HEK293T (cell line): ENCODE results near the gene ANGPT4.

ENCODE experiments used
- BHLHE40 ChIP-seq: fragments of 450-650 bp; IDR thresholded peaks from 2 replicates; pipeline ENCODE4 v1.6.1; 2016; ENCODE audit warnings: mild to moderate bottlenecking, moderate library complexity, borderline replicate concordance
- CTBP1 ChIP-seq: fragments of 450-650 bp; IDR thresholded peaks from 2 replicates; pipeline ENCODE4 v1.6.1; 2016; ENCODE audit warnings: borderline replicate concordance
- ELF4 ChIP-seq: fragments of 450-650 bp; IDR thresholded peaks from 2 replicates; pipeline ENCODE4 v1.6.1; 2017; ENCODE audit warnings: antibody characterized with exemption
- FOXK2 ChIP-seq: fragments of 450-650 bp; IDR thresholded peaks from 2 replicates; pipeline ENCODE4 v1.6.1; 2016; ENCODE audit warnings: mild to moderate bottlenecking
- FOXM1 ChIP-seq: fragments of 450-650 bp; IDR thresholded peaks from 2 replicates; pipeline ENCODE4 v1.6.1; 2017; ENCODE audit warnings: mild to moderate bottlenecking, borderline replicate concordance
- HDGF ChIP-seq: fragments of 450-650 bp; IDR thresholded peaks from 2 replicates; pipeline ENCODE4 v1.6.1; 2017; ENCODE audit warnings: antibody characterized with exemption, borderline replicate concordance
- L3MBTL2 ChIP-seq: fragments of 450-650 bp; conservative IDR thresholded peaks from 2 replicates; pipeline ENCODE4 v1.6.1; 2016; ENCODE audit warnings: mild to moderate bottlenecking
- LEF1 ChIP-seq: fragments of 450-650 bp; IDR thresholded peaks from 2 replicates; pipeline ENCODE4 v1.6.1; 2017; ENCODE audit warnings: mild to moderate bottlenecking, borderline replicate concordance
- NFRKB ChIP-seq: fragments of 450-650 bp; IDR thresholded peaks from 2 replicates; pipeline ENCODE4 v1.6.1; 2016; ENCODE audit warnings: mild to moderate bottlenecking, moderate library complexity
- SP1 ChIP-seq: fragments of 450-650 bp; IDR thresholded peaks from 2 replicates; pipeline ENCODE4 v1.6.1; 2017
- SUZ12 ChIP-seq: fragments of 450-650 bp; IDR thresholded peaks from 2 replicates; pipeline ENCODE4 v1.6.1; 2016; ENCODE audit warnings: mild to moderate bottlenecking
- TARDBP ChIP-seq: fragments of 450-650 bp; IDR thresholded peaks from 2 replicates; pipeline ENCODE4 v1.6.1; 2016

GRCh38 chr20:871948-872347 is 44.2 kb downstream of the ANGPT4 start:
- TF ChIP-seq SUZ12 = no peak
- TF ChIP-seq FOXK2 = no peak
- TF ChIP-seq NFRKB = no peak
- TF ChIP-seq LEF1 = no peak
- TF ChIP-seq L3MBTL2 = no peak
- TF ChIP-seq BHLHE40 = no peak
- no peak for TF ChIP-seq SP1
- TF ChIP-seq TARDBP = no peak
- TF ChIP-seq ELF4 = no peak
- no peak for TF ChIP-seq HDGF
- no peak for TF ChIP-seq FOXM1
- no peak for TF ChIP-seq CTBP1
